ENCODE measurements around the gene EPHB1.

Gene EPHB1

GRCh38 chr3:134794950-134795745 lies at the start of gene EPHB1:
Gene EPHB1, plus strand, starts transcription at chr3:134795260.
- peak; percentile 81 for DNase-seq

DNA sequence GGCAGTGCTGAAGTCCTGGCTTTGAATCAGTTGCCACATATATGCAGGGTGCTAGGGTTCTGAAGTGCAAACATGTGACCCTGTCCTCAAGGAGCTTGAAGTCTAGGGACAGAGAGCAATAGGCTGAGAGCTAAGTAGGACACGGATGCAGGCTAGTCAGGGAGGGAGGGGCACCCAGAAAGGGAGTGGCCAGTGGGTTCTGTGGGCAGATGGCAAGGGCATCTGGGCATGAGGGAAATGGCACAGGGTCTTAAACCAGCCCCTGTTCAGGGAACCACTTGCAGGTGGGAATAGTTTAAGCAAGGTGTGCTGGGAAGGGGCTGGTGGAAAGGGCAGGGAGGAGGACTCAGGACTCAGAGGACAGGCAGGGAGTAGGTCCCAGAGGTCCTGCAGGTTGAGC lies 46.4 kb upstream of the EPHB1 start:
- DNase-seq, result no peak

DNA sequence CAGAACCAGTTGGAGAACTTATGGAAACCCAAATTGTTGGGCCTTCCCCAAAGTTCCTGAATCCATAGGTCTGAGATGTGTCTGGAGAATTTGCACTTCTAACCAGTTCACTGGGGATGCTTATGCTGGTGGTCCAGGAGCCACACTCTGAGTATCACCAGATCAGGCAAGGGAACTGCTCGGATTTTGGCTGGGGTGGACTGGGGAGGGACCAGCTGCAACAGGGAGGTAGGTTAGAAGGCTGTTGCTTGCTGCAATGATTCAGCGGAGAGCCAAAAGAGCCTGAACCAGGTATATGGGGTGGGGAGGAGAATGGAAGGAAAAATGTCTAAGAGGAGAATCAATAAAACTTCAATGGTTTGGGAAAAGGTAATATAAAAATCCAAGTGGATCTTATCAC lies 45.9 kb upstream of the EPHB1 start:
- no peak for DNase-seq

DNA sequence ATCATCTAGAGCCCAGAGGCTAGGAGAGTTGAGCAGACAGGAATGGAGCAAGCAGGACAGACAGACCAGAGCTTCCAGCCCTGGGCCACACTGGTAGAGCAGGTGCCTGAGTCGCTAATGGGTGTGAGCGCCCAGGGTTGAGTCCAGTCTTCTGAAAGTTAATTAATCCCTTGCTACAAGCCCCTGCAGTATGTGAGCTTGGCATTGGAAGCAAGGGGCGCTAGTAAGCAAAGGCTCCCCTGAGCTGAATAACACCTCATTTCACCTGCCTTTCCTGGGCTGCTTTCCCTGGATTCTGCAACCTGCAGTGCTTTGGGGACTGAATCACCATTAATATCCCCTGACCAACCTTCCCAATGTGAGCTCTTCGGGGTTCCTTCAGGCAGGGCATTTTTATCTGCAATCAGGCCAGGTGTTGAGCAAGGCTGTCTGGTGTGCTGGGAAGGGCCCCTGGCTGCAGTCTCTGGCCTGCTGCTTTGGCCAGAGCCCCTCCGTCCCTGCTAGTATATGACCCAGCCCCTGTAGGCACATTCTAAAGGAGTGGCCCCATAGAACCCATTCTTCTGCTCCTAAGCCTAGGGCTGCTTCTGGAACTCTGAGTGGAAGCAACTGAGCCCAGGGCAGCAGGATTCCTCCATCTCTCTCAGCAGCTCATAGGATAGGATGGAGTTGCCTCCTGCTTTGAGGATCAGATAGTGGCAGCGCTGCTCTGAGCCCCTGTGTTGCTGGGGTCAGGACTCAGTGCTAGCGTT lies 45.1 kb upstream of the EPHB1 start:
- no peak for DNase-seq

GRCh38 chr3:134751831-134752230 lies 43.2 kb upstream of the EPHB1 start:
- DNase-seq, result no peak

DNA sequence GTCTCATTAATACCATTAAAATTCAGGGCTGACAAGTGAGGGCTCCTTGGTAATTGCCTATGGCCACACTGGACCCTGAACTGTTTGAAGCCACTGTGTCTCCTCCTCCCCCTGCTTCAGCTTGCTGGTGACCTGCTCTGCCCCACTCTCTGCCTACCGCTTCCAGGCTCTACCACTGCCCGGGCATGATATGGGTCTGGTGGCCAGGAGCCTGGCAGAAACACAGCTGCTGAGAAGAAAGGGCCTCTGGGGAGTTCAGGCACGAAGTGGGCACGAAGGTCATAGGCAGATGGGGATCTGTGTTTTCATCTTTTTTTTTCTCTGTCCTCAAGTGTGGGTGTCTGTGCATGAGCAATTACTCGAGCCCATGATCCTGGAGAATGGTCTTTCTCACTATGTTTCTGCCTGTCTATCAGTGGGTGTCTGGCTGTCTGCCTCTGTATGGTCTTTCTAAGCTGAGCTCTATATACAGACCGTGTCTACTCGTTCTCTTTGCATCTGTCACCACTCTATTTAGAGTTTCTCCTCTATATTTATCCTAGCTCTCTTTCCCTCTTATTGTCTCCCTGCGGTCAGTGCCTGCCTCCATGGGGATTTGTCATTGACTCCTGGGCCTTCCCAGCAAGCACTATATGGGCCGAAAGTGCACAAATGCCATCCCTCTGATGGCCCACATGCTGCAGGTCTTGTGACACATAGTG lies 42.1 kb upstream of the EPHB1 start:
- no peak for DNase-seq

DNA sequence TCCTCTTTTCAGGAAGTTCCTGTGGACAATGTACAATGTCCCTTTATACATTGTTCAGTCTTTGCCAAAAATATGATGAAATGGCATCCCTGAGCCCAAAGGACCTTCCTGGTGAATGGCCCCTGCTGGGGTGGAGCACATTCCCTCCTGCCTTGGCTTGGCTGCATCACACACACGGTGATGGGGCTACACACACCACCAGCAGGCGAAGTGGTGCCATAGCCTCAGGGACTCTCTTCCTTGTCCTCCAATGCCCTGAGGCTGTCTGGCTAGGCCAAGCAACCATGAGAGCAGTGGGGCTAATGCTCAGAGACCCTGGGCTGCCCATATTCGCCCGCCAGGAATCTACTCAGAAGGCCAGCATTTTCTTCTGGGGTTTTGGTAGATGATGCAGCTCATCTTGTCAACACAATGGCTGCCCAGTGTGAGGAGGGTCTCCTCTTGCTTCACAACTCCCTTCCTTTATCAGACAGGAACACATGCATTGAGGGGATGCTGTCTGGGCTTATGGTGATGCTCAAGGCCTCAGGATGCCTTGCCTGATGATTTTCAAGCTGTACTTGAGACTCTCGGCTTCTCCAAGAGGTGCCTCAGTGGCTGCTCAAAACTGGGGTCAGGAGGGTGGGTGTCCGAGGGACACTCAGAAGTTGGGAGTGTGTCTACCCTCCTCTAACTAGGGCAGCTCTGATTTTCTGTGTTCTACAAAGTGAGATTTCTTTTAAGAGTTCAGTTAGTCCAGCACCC lies 40.9 kb upstream of the EPHB1 start:
- no peak for DNase-seq

- peak; percentile 56 for DNase-seq
Observed at GRCh38 chr3:134754768-134755559, 40.1 kb upstream of the EPHB1 start.

GRCh38 chr3:134755821-134756220 lies 39.2 kb upstream of the EPHB1 start:
- DNase-seq, result no peak

GRCh38 chr3:134757549-134758069 lies 37.5 kb upstream of the EPHB1 start:
- no peak for DNase-seq

GRCh38 chr3:134761213-134761612 lies 33.8 kb upstream of the EPHB1 start:
- no peak for DNase-seq

DNA sequence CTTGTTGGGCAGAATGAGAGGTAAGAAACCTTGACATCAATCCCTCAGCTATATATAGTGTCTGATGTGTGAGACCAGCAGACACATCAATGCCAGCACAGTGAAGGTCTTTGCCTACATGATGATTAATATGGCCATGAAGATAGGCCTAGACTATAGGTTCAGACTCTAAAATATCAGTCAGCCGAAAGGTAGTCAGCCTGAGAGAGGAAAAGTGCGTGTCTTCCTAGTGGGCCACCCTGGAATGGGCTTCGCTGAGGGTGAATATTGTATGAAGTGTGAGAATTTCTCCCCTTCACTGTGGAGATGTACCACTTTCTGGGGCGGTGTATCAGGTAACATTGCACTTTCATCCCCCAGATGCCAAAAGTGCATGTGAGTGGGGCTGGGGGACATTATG lies 33.0 kb upstream of the EPHB1 start:
- DNase-seq, result no peak

DNA sequence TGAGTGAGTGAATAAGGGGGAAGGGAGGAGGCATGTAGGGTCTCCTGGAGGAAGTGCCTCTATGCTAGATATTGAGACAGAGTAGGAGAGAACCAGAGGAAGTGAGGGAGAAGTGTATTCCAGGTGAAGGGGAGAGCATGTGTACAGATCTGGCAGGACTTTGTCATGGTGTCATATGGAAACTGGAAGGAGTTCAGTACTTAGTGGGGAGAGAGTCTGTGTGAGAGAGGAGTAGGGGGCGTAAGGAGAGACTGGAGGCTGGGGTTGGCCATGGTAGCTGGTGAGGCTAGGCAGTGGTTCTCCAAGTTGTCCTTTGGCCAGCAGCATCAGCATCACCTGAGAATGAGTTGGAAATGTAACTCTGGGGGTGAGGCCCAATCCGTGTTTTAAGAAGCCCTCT lies 29.6 kb upstream of the EPHB1 start:
- DNase-seq, result no peak

- no peak for DNase-seq
Observed at GRCh38 chr3:134766290-134766689, 28.8 kb upstream of the EPHB1 start.

GRCh38 chr3:134768116-134768515 lies 26.9 kb upstream of the EPHB1 start:
- no peak for DNase-seq

DNA sequence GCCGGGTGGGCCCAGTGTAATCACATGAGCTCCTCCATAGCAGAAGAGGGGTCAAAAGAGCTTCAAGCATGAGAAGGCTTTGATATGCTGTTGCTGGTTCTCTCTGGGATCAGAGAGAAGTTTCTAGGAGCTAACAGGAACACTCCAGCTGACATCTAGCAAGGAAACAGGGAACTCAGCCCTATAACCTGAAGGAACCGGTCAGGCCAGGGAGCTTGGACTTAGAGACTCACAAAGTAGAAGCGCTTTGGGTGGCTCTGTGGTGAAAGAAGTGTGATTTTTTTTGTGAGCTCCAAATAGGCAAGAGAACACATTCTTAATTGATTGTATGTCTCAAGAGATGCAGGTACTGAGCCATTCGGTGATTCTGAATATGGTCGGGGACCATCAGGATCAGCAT lies 26.2 kb upstream of the EPHB1 start:
- no peak for DNase-seq

- no peak for DNase-seq
Observed at GRCh38 chr3:134769287-134769868, 25.7 kb upstream of the EPHB1 start.

GRCh38 chr3:134772011-134772410 lies 23.0 kb upstream of the EPHB1 start:
- DNase-seq, result no peak

DNA sequence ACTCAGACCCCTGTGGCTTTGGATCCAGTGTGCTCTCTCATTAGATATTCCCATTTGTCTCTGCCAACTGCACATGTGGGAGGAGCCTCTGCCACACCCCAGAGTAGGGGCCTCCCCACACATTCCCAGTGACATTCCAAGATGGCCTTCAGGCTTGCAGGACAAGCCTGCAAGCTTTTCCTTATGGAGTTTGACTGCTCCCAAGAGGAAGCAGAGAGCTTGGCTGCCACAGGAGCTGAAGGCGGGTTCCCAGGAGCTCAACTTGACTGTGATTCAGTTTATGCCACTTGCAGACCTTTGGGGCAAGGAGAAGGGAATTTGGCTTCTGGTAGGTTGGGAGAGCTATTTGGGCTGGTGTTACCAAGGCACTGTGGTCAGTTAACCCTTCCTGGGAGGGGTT lies 22.5 kb upstream of the EPHB1 start:
- DNase-seq, result no peak

DNA sequence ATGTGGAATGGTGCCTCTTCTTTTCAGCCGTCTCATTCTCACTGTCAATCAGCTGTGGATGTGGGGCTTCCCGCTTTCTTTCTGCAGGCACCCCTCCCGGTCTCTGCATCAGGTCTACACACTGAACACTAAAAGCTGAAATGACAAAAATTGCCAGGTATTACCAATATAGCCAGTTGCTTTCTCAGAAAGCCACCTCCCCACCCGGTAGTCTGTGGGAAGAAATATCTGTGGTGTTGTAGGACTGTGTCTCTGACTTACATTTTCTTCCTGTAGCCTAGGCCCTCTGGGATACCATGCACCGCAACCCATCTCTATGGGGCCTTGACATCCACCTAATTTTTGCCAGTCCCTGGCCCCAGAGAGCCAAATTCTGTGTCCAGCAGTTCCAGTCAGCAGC lies 19.2 kb upstream of the EPHB1 start:
- no peak for DNase-seq

DNA sequence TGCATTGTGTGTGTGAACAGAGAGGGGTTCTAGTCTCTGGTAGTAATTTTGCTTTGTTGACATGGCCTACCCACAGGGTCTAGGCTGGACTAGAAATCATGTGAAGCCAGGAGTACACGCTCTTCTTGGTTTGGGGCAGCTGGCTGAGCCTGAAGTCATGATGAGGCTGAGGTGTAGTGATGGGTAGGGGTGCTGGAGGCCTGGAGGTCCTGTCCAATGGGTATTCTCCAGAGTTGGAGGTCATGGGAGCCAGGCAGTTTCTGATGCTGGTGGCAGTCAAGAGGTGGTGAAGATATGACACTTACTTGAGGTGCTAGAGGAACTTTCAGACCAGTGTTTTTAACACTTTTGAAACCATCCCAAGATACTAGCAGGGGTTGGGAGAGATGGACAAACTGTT lies 18.5 kb upstream of the EPHB1 start:
- DNase-seq, result no peak

GRCh38 chr3:134777341-134777740 lies 17.7 kb upstream of the EPHB1 start:
- DNase-seq, result no peak
